Skeletal muscle tissue (tissue), 4 donors: ENCODE results near the gene BMI1. TPM values are rescaled to one million over a fixed set of nuclear protein-coding genes. Genes with fewer than 3 reads are reported as not detected.
"Not testable (repeated sequence)": the region's sequence is repeated elsewhere in the genome, so short reads cannot be mapped to it uniquely, and the experiment has no call there.

Experiments
- H3K27ac ChIP-seq: one replicate; pipeline ENCODE4 v1.7.0; 2013; ENCODE audit warnings: mild to moderate bottlenecking, low read depth, low read length, inconsistent platforms
- H3K27me3 ChIP-seq, 3 donors: one replicate each; pipeline ENCODE4 v1.7.0; 2013; ENCODE audit warnings: low read length in 3 of 3; ENCODE audit not compliant: control insufficient read depth in 3 of 3, insufficient read depth in 3 of 3
- H3K36me3 ChIP-seq, 3 donors: one replicate each; pipeline ENCODE4 v1.7.0; 2013; ENCODE audit warnings: low read length in 3 of 3; ENCODE audit not compliant: control insufficient read depth in 3 of 3, insufficient read depth in 3 of 3
- H3K4me1 ChIP-seq, 3 donors: one replicate each; pipeline ENCODE4 v1.7.0; 2013; ENCODE audit warnings: low read length in 3 of 3, mild to moderate bottlenecking in 3 of 3; ENCODE audit not compliant: control insufficient read depth in 3 of 3, insufficient read depth in 3 of 3
- H3K4me3 ChIP-seq, 3 donors: one replicate each; pipeline ENCODE4 v1.7.0; 2013; ENCODE audit warnings: low read length in 3 of 3
- H3K9ac ChIP-seq, 3 donors: one replicate each; pipeline ENCODE4 v1.7.0; 2013; ENCODE audit warnings: low read length in 3 of 3, mild to moderate bottlenecking in 3 of 3, moderate library complexity in 2 of 3, low read depth in 1 of 3
- H3K9me3 ChIP-seq, 3 donors: one replicate each; pipeline ENCODE4 v1.7.0; 2013; ENCODE audit warnings: low read length in 3 of 3; ENCODE audit not compliant: control insufficient read depth in 3 of 3
- total RNA-seq: library from RNA; depleted of rRNA; stranded (reverse); fragments of >200 nt; gene quantifications from one replicate; pipeline ENCODE4 v1.2.3, GENCODE V29; 2014
- donor health status: Osteomylitis.

BMI1 gene
- total RNA-seq, 1 donor from 2014 or later: 31.3 TPM

DNA sequence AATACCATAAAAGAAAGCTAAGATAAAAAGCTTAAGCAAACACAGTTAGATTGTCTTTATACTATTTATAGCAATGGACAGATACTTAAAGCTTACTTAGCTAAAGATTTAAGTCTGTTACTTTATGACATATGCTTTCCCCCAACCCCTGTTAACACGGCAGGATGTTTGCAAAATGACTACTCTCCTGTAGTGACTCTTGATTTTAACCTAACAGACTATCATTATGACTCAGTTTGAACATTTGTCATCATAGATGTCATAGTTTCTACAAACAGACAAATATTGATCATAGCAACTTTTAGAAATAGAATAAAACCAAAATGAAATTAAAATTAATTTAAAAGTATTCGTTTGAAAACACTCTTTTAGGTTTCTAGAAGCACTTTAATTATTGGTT, 12.5 kb upstream of the BMI1 start:
- Histone ChIP-seq H3K27me3 (no peaks in the 10 kb centered on the region), H3K36me3 (no peaks in the 10 kb centered on the region), H3K9ac (no peak overlapping the region), H3K27ac (no peak overlapping the region), H3K4me1 (no peaks in the 10 kb centered on the region), H3K9me3 (no peaks in the 10 kb centered on the region), H3K4me3 (no peak overlapping the region)

- no peaks in the 10 kb centered on the region for H3K9me3 ChIP-seq
- H3K36me3 ChIP-seq: no peaks in the 10 kb centered on the region
- no peak overlapping the region for H3K9ac ChIP-seq
- H3K4me3 ChIP-seq: no peak overlapping the region
- no peaks in the 10 kb centered on the region for H3K4me1 ChIP-seq
- no peak overlapping the region for H3K27ac ChIP-seq
- no peaks in the 10 kb centered on the region for H3K27me3 ChIP-seq
Observed at GRCh38 chr10:22309180-22310000, 11.5 kb upstream of the BMI1 start.

- H3K36me3 ChIP-seq, H3K4me1 ChIP-seq, H3K27me3 ChIP-seq, H3K27ac ChIP-seq, H3K4me3 ChIP-seq, H3K9me3 ChIP-seq, H3K9ac ChIP-seq: not testable (repeated sequence)
Observed at GRCh38 chr10:22310012-22310411, 10.9 kb upstream of the BMI1 start.

DNA sequence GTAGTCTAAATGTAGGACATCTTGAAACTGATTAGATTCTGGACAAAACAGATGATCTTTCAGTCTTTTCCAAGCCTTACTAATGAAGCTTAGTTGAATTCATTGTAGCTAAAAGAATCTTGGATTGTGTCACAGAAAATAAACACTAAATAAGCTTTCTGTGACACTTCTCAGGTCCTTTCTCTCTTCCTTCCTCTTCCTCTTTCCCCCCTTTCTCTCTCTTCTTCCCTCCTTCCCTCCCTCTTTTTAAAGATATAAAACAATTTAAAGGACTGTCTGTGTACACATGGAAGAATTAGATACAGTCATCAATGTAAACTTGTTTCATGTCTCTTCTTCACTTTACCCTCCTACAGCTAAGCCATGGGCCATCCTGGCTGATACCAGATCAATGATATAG, 10.0 kb upstream of the BMI1 start:
- H3K9me3 ChIP-seq: no peaks in the 10 kb centered on the region
- H3K27ac ChIP-seq: no peak overlapping the region
- no peaks in the 10 kb centered on the region for H3K27me3 ChIP-seq
- no peak overlapping the region for H3K9ac ChIP-seq
- H3K36me3 ChIP-seq: no peaks in the 10 kb centered on the region
- no peak overlapping the region for H3K4me3 ChIP-seq
- peaks cover 0 to 2% (median 2%) of the 10 kb centered on the region in 3 donors for H3K4me1 ChIP-seq

DNA sequence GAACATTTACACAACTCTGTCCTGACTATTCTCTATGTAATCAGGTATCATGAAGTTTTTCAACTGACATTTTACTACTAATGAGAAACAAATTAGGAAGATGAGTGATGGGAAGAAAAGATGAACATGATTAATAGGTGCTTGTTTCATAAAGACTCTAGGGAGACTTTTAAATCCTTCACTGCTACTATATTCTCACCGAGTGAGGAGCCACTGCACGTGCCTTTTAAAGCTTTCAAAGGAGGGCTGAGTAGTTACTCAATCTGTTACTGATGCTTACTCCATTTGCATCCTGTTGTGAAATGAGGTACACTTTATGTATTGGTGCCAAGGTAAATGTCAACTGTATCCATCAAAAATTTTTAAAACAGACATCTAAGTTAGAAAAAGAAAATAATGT, 6.0 kb upstream of the BMI1 start:
- H3K9me3 ChIP-seq: no peaks in the 10 kb centered on the region
- H3K4me3 ChIP-seq: no peak overlapping the region
- H3K36me3 ChIP-seq: no peaks in the 10 kb centered on the region
- H3K27ac ChIP-seq: no peak overlapping the region
- peaks cover 4 to 11% (median 5%) of the 10 kb centered on the region in 3 donors for H3K4me1 ChIP-seq
- H3K9ac ChIP-seq: peak overlapping the region in 1 of 3 donors; percentile 97
- H3K27me3 ChIP-seq: no peaks in the 10 kb centered on the region

- H3K9me3 ChIP-seq: no peaks in the 10 kb centered on the region
- H3K36me3 ChIP-seq: no peaks in the 10 kb centered on the region
- H3K27me3 ChIP-seq: no peaks in the 10 kb centered on the region
- H3K9ac ChIP-seq: peak overlapping the region; percentile 90 to 97 (median 93)
- peak overlapping the region; percentile 75 to 91 (median 83) for H3K4me3 ChIP-seq
- peaks cover 5 to 15% (median 6%) of the 10 kb centered on the region in 3 donors for H3K4me1 ChIP-seq
- peak overlapping the region; percentile 88 for H3K27ac ChIP-seq
Observed at GRCh38 chr10:22315455-22316285, 5.2 kb upstream of the BMI1 start.

DNA sequence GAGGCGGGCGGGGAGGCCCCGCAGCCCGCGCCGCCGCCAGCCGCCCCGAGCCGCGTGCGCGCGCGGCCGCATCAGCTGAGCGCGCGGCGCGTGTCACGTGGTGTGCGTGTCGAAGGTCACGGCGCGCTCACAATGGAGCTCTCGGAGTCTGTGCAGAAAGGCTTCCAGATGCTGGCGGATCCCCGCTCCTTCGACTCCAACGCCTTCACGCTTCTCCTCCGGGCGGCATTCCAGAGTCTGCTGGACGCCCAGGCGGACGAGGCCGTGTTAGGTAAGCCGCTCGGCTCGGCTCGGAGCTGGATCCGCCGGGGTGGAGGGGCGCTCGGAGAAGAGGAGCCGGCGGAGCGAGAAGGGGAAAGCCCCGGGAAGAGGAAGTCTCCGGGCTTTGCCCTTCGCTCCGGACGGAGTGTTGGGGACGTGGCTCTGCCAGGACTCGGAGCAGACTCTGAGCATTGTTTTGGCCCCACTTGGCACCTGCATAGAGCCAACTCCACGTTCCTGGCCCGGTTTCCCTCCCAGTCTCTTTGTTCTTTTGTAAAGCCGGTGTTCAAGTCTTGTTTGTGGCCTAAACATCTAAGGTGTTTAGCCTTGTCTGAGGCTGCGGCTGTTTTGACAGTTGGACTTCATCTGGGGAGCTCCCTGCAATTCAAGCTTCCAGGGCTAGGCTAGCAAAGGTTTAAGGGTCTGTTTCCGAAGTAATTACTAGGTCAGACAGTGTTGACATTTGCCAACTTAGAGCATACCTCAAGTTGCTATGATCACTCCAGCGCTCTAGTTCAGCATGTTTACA, 4.4 kb upstream of the BMI1 start, which contains the start of gene COMMD3:
Gene COMMD3 (plus strand): TSS at position 103 of the 790 bp plus-strand sequence. CDS start 30 bp downstream, at position 133.
- Histone ChIP-seq H3K36me3 (no peaks in the 10 kb centered on the region), H3K27ac (peak within 1 kb of the TSS; percentile 88), H3K4me3 (peak within 1 kb of the TSS; percentile 75 to 97 (median 83)), H3K4me1 (peaks cover 5 to 15% (median 6%) of the 10 kb centered on the region in 3 donors), H3K9me3 (no peaks in the 10 kb centered on the region), H3K27me3 (no peaks in the 10 kb centered on the region), H3K9ac (peak within 1 kb of the TSS; percentile 93 to 97 (median 96))

DNA sequence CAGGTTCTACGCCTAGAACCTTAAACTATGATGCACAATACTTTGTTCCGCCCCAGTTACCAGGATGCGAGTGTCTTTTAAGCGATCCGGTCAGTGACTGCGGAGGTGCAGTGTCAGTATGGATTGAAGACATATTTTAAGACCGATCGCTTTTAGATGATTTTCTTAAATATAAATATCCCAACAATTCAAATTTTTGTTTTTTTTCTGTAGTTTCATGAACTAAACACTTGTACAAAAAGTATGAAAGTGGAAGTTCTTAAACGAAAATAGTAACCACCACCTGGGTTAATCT, 3.9 kb upstream of the BMI1 start:
- peaks cover 5 to 15% (median 6%) of the 10 kb centered on the region in 3 donors for H3K4me1 ChIP-seq

GRCh38 chr10:22317771-22318565, 2.9 kb upstream of the BMI1 start:
- Histone ChIP-seq H3K9ac (peak overlapping the region in 1 of 3 donors; percentile 92), H3K27me3 (peaks cover 0 to 7% (median 0%) of the 10 kb centered on the region in 3 donors), H3K4me1 (peaks cover 12 to 23% (median 12%) of the 10 kb centered on the region in 3 donors), H3K36me3 (no peaks in the 10 kb centered on the region), H3K4me3 (peak overlapping the region in 1 of 3 donors; percentile 97), H3K9me3 (no peaks in the 10 kb centered on the region), H3K27ac (no peak overlapping the region)

More for the DNA sequence above, 3.9 kb upstream of the BMI1 start:
- Histone ChIP-seq H3K9me3 (no peaks in the 10 kb centered on the region), H3K36me3 (no peaks in the 10 kb centered on the region), H3K27me3 (no peaks in the 10 kb centered on the region), H3K4me3 (peak overlapping the region; percentile 75 to 97 (median 83)), H3K27ac (peak overlapping the region; percentile 88), H3K9ac (peak overlapping the region; percentile 92 to 97 (median 96))
